ENCODE measurements around the gene CFAP221. TPM values are rescaled to one million over a fixed set of nuclear protein-coding genes. Genes with fewer than 3 reads are reported as not detected.
A peak's percentile ranks its signal among the peaks of the same experiment; 100 is the strongest.

CFAP221 gene
- total RNA-seq, 1 donor from 2014 or later, result 0.45 TPM

DNA sequence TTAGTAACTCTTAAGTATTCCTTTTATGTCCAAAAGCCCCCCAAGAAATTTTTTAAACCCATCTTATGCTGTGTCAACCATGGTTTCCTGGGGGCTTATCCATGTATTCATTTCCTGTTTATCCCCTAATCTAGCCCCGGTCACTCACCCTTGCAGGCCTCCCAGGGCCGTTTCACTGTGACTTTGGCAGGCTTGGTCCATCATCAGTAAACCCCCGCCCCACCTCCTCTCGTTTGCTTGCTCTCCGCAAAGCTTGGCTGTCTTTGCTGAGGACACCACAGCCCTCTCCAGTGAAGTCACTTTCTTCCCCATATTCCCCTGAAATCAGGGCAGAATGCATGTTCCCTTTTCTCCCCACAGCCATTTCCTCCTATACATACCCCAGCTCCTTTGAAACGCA lies 127.5 kb downstream of the CFAP221 start:
- peaks cover 5% of the 10 kb centered on the region for H3K27me3 Mint-ChIP-seq (ENCODE audit: low read depth)
- no peaks in the 10 kb centered on the region for H3K4me1 Mint-ChIP-seq (ENCODE audit: low read depth)
- no peaks in the 10 kb centered on the region for H3K9me3 Mint-ChIP-seq (ENCODE audit: low read depth)
- TF ChIP-seq, protein P1, sequence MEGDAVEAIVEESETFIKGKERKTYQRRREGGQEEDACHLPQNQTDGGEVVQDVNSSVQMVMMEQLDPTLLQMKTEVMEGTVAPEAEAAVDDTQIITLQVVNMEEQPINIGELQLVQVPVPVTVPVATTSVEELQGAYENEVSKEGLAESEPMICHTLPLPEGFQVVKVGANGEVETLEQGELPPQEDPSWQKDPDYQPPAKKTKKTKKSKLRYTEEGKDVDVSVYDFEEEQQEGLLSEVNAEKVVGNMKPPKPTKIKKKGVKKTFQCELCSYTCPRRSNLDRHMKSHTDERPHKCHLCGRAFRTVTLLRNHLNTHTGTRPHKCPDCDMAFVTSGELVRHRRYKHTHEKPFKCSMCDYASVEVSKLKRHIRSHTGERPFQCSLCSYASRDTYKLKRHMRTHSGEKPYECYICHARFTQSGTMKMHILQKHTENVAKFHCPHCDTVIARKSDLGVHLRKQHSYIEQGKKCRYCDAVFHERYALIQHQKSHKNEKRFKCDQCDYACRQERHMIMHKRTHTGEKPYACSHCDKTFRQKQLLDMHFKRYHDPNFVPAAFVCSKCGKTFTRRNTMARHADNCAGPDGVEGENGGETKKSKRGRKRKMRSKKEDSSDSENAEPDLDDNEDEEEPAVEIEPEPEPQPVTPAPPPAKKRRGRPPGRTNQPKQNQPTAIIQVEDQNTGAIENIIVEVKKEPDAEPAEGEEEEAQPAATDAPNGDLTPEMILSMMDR (IDR thresholded peaks at IDR 0.05), result no peak
- no peak overlapping the region for H3K4me3 Mint-ChIP-seq (ENCODE audit: unreplicated experiment)
- H3K27ac Mint-ChIP-seq (ENCODE audit: unreplicated experiment), result no peak overlapping the region
- H3K36me3 Mint-ChIP-seq (ENCODE audit: low read depth), result no peaks in the 10 kb centered on the region
- no peak for DNase-seq (ENCODE audit: low spot score)

- peaks cover 5% of the 10 kb centered on the region for H3K27me3 Mint-ChIP-seq (ENCODE audit: low read depth)
- no peak for DNase-seq (ENCODE audit: low spot score)
- no peak overlapping the region for H3K4me3 Mint-ChIP-seq (ENCODE audit: unreplicated experiment)
- H3K9me3 Mint-ChIP-seq (ENCODE audit: low read depth), result no peaks in the 10 kb centered on the region
- H3K4me1 Mint-ChIP-seq (ENCODE audit: low read depth), result no peaks in the 10 kb centered on the region
- H3K36me3 Mint-ChIP-seq (ENCODE audit: low read depth), result no peaks in the 10 kb centered on the region
- H3K27ac Mint-ChIP-seq (ENCODE audit: unreplicated experiment), result no peak overlapping the region
- TF ChIP-seq, protein P1 (IDR thresholded peaks at IDR 0.05), result no peak
Measured at GRCh38 chr2:119672161-119672862, 128.1 kb downstream of the CFAP221 start.

- Mint-ChIP-seq H3K4me3 (ENCODE audit: unreplicated experiment) (no peak overlapping the region), H3K27ac (ENCODE audit: unreplicated experiment) (no peak overlapping the region), H3K27me3 (ENCODE audit: low read depth) (peaks cover under 1% of the 10 kb centered on the region), H3K9me3 (ENCODE audit: low read depth) (no peaks in the 10 kb centered on the region), H3K4me1 (ENCODE audit: low read depth) (no peaks in the 10 kb centered on the region), H3K36me3 (ENCODE audit: low read depth) (no peaks in the 10 kb centered on the region)
- TF ChIP-seq, protein P1 (IDR thresholded peaks at IDR 0.05), result no peak
- no peak for DNase-seq (ENCODE audit: low spot score)
Measured at GRCh38 chr2:119673796-119674195, 129.5 kb downstream of the CFAP221 start.

- H3K4me3 Mint-ChIP-seq (ENCODE audit: unreplicated experiment), result no peak overlapping the region
- TF ChIP-seq, protein P1 (IDR thresholded peaks at IDR 0.05), result peak; percentile 26
- H3K9me3 Mint-ChIP-seq (ENCODE audit: low read depth), result no peaks in the 10 kb centered on the region
- H3K4me1 Mint-ChIP-seq (ENCODE audit: low read depth), result peaks cover 7% of the 10 kb centered on the region
- no peaks in the 10 kb centered on the region for H3K27me3 Mint-ChIP-seq (ENCODE audit: low read depth)
- no peaks in the 10 kb centered on the region for H3K36me3 Mint-ChIP-seq (ENCODE audit: low read depth)
- H3K27ac Mint-ChIP-seq (ENCODE audit: unreplicated experiment), result no peak overlapping the region
- no peak for DNase-seq (ENCODE audit: low spot score)
Measured at GRCh38 chr2:119674711-119675500, 130.7 kb downstream of the CFAP221 start.

- Mint-ChIP-seq H3K4me3 (ENCODE audit: unreplicated experiment) (peak overlapping the region; percentile 56), H3K9me3 (ENCODE audit: low read depth) (no peaks in the 10 kb centered on the region), H3K36me3 (ENCODE audit: low read depth) (no peaks in the 10 kb centered on the region), H3K27me3 (ENCODE audit: low read depth) (no peaks in the 10 kb centered on the region), H3K4me1 (ENCODE audit: low read depth) (peaks cover 11% of the 10 kb centered on the region), H3K27ac (ENCODE audit: unreplicated experiment) (no peak overlapping the region)
- TF ChIP-seq, protein P1 (IDR thresholded peaks at IDR 0.05), result no peak
- DNase-seq (ENCODE audit: low spot score), result no peak
Measured at GRCh38 chr2:119678021-119678656, 133.9 kb downstream of the CFAP221 start.

All from chondrocyte (in vitro differentiated cells).